B cell (primary cell): ENCODE results near the gene SLC9A7.

ENCODE experiments used
- CTCF ChIP-seq: fragments of 200-600 bp; IDR thresholded peaks from one replicate; pipeline ENCODE4 v1.8.0; 2022; ENCODE audit warnings: antibody characterized with exemption, mild to moderate bottlenecking
- EZH2 ChIP-seq: IDR thresholded peaks from 2 replicates; pipeline ENCODE4 v1.6.1; 2012; ENCODE audit warnings: borderline replicate concordance, low read depth, mild to moderate bottlenecking, moderate library complexity, low read length; ENCODE audit not compliant: insufficient read depth, poor library complexity, severe bottlenecking

GRCh38 chrX:46703980-46704379 is 54.9 kb downstream of the SLC9A7 start:
- TF ChIP-seq CTCF (no peak), EZH2 (no peak)
